Breast epithelium (tissue), 3 donors: ENCODE measurements around the gene TRIM26.

Source experiments
- POLR2A ChIP-seq: fragments of 450-650 bp; IDR thresholded peaks from one replicate; pipeline ENCODE4 v1.6.1; 2016; ENCODE audit warnings: antibody characterized with exemption, mild to moderate bottlenecking, moderate library complexity
- POLR2AphosphoS5 ChIP-seq, 3 donors: sonication (generic); formaldehyde crosslinking; IDR thresholded peaks; one replicate each; pipeline ENCODE4 v1.6.1; 2017; ENCODE audit warnings: antibody characterized with exemption in 3 of 3
- TF ChIP-seq, protein P1 (sequence below), 3 donors: fragments of 450-650 bp; IDR thresholded peaks; one replicate each; pipeline ENCODE4 v1.5.1; 2016 to 2017; ENCODE audit warnings: antibody characterized with exemption in 3 of 3, mild to moderate bottlenecking in 3 of 3, moderate library complexity in 3 of 3

DNA sequence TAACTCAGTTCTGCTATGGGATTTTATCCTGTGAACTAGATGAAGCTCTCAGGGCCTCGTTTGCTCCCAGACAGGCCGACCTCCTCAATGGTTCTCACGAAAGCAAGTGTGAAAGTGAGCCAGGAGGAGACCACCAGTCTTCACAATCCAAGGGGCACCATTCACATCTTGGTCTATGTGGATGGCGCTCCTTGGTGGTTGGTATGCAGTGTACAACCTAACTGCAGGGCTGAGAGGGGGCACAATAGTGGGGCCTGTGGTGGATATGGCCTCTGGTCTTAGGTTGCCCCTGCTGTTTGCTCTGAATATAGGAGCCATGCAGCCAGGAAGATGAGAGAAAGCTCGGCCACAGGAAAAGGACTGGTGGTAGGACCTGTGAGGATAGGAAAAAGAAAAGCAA lies 24.7 kb downstream of the TRIM26 start:
- TF ChIP-seq, protein P1, sequence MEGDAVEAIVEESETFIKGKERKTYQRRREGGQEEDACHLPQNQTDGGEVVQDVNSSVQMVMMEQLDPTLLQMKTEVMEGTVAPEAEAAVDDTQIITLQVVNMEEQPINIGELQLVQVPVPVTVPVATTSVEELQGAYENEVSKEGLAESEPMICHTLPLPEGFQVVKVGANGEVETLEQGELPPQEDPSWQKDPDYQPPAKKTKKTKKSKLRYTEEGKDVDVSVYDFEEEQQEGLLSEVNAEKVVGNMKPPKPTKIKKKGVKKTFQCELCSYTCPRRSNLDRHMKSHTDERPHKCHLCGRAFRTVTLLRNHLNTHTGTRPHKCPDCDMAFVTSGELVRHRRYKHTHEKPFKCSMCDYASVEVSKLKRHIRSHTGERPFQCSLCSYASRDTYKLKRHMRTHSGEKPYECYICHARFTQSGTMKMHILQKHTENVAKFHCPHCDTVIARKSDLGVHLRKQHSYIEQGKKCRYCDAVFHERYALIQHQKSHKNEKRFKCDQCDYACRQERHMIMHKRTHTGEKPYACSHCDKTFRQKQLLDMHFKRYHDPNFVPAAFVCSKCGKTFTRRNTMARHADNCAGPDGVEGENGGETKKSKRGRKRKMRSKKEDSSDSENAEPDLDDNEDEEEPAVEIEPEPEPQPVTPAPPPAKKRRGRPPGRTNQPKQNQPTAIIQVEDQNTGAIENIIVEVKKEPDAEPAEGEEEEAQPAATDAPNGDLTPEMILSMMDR (IDR thresholded peaks at IDR 0.05): no peak
- no peak for TF ChIP-seq POLR2AphosphoS5 (IDR thresholded peaks at IDR 0.05)
- no peak for TF ChIP-seq POLR2A
